ENCODE results near the gene MLLT3. TPM values are rescaled to one million over a fixed set of nuclear protein-coding genes. Genes with fewer than 3 reads are reported as not detected.

Gene MLLT3
- total RNA-seq, 4 donors from 2014 or later = 9.4 to 38.2 (median 30.2) TPM

DNA sequence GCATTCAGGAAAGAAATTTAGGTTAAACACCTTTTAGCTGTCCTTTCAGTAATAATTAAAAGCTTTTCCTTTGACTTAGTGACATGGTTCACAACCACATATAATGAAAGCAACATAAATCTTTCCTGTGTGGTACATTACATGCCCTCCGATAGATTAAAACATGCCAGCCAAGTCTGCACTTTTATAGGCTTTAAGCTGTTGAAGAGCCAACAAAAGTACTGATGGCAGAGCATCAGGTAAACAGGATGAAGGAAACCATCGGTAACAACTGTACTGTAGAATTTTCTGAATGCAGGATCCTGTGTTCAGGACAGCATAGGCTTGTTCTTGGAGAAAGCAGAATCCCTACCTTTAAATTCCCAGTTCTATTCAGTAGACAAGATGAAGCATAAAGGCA is 226.6 kb downstream of the MLLT3 start:
- in situ Hi-C loops (cut with MboI; ENCODE audit: low pct_ligation_motif_present in 1 of 4, low pct_unique_long_range_greater_than_20kb in 1 of 4, low sequenced_read_pairs in 3 of 4) (no loop called here), intact Hi-C loops (cut with DNase I; ENCODE audit: low total_unique reads) (no loop called here)
- no peaks in the 10 kb centered on the region for H3K9me3 ChIP-seq
- H3K27ac ChIP-seq = no peak overlapping the region
- H3K4me3 ChIP-seq = no peak overlapping the region
- H3K36me3 ChIP-seq = no peaks in the 10 kb centered on the region
- TF ChIP-seq POLR2A (IDR thresholded peaks at IDR 0.05) = no peak
- TF ChIP-seq EP300 (IDR thresholded peaks at IDR 0.05; ENCODE audit: low read depth) = no peak
- no peak for TF ChIP-seq POLR2AphosphoS5 (IDR thresholded peaks at IDR 0.05)
- TF ChIP-seq, protein P1, sequence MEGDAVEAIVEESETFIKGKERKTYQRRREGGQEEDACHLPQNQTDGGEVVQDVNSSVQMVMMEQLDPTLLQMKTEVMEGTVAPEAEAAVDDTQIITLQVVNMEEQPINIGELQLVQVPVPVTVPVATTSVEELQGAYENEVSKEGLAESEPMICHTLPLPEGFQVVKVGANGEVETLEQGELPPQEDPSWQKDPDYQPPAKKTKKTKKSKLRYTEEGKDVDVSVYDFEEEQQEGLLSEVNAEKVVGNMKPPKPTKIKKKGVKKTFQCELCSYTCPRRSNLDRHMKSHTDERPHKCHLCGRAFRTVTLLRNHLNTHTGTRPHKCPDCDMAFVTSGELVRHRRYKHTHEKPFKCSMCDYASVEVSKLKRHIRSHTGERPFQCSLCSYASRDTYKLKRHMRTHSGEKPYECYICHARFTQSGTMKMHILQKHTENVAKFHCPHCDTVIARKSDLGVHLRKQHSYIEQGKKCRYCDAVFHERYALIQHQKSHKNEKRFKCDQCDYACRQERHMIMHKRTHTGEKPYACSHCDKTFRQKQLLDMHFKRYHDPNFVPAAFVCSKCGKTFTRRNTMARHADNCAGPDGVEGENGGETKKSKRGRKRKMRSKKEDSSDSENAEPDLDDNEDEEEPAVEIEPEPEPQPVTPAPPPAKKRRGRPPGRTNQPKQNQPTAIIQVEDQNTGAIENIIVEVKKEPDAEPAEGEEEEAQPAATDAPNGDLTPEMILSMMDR (IDR thresholded peaks at IDR 0.05) = no peak
- no peak for DNase-seq
- H3K27me3 ChIP-seq = no peaks in the 10 kb centered on the region
- peaks cover 0 to 18% (median 2%) of the 10 kb centered on the region in 4 donors for H3K4me1 ChIP-seq
- 16 to 38% methylated on average over 2 of the region's 2 CpGs for WGBS, 2 donors (ENCODE audit: low coverage in 1 of 2)

DNA sequence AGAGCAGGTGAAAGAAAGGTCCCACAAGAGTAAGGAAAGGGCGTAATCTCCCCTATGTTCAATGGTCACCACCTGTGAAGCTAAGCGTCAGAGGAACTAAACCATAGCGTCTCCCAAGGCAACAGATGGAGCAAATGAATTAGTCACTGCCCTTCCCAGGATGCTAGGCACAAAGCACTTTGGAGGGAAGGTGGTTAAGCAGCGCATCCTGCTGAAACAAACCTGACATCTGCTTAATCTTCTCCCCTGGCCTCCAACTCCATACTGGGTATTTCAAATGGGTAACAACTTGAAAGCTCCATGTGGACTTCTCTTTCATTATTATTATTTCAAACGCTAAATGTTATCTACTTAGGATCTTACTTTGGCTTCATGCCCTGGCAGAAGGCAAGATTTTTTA is 227.3 kb downstream of the MLLT3 start:
- Histone ChIP-seq H3K27ac (no peak overlapping the region), H3K36me3 (no peaks in the 10 kb centered on the region), H3K4me1 (peaks cover 0 to 18% (median 2%) of the 10 kb centered on the region in 4 donors), H3K4me3 (no peak overlapping the region), H3K27me3 (no peaks in the 10 kb centered on the region), H3K9me3 (no peaks in the 10 kb centered on the region)
- no peak for DNase-seq
- TF ChIP-seq EP300 (IDR thresholded peaks at IDR 0.05; ENCODE audit: low read depth) (no peak), POLR2AphosphoS5 (IDR thresholded peaks at IDR 0.05) (no peak), POLR2A (IDR thresholded peaks at IDR 0.05) (no peak)
- TF ChIP-seq, protein P1 (IDR thresholded peaks at IDR 0.05) = no peak
- intact Hi-C loops (cut with DNase I; ENCODE audit: low total_unique reads) = no loop called here
- in situ Hi-C loops (cut with MboI; ENCODE audit: low pct_ligation_motif_present in 1 of 4, low pct_unique_long_range_greater_than_20kb in 1 of 4, low sequenced_read_pairs in 3 of 4) = no loop called here
- 76 to 90% methylated on average over 3 to 5 of the region's 5 CpGs for WGBS, 2 donors (ENCODE audit: low coverage in 1 of 2)

DNA sequence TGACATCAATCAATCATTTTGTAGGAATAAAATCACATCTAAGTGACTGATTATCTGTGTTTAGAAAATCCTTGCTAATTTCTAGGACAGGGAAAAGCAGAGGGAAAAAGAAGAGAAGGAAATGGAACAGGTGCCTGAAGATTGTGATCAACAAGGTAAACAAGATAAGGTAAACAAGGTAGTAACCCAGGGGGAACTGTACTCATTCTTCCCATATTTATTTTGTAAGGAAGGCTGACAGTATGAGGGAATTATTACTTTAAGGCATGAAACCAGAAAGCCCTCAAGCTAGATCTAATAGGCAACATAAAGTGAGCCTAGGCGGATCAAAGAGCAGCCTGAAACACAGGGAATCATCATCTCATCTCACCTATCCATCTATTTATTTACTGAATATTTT is 231.1 kb downstream of the MLLT3 start:
- 67 to 85% methylated on average over 1 of the region's 1 CpG for WGBS, 2 donors (ENCODE audit: low coverage in 1 of 2)
- H3K9me3 ChIP-seq = no peaks in the 10 kb centered on the region
- TF ChIP-seq EP300 (IDR thresholded peaks at IDR 0.05; ENCODE audit: low read depth) (no peak), POLR2AphosphoS5 (IDR thresholded peaks at IDR 0.05) (no peak), POLR2A (IDR thresholded peaks at IDR 0.05) (no peak)
- TF ChIP-seq, protein P1 (IDR thresholded peaks at IDR 0.05) = no peak
- H3K27ac ChIP-seq = no peak overlapping the region
- DNase-seq = no peak
- no peak overlapping the region for H3K4me3 ChIP-seq
- peaks cover 0 to 10% (median 2%) of the 10 kb centered on the region in 4 donors for H3K4me1 ChIP-seq
- no peaks in the 10 kb centered on the region for H3K36me3 ChIP-seq
- intact Hi-C loops (cut with DNase I; ENCODE audit: low total_unique reads) (no loop called here), in situ Hi-C loops (cut with MboI; ENCODE audit: low pct_ligation_motif_present in 1 of 4, low pct_unique_long_range_greater_than_20kb in 1 of 4, low sequenced_read_pairs in 3 of 4) (no loop called here)
- no peaks in the 10 kb centered on the region for H3K27me3 ChIP-seq

DNA sequence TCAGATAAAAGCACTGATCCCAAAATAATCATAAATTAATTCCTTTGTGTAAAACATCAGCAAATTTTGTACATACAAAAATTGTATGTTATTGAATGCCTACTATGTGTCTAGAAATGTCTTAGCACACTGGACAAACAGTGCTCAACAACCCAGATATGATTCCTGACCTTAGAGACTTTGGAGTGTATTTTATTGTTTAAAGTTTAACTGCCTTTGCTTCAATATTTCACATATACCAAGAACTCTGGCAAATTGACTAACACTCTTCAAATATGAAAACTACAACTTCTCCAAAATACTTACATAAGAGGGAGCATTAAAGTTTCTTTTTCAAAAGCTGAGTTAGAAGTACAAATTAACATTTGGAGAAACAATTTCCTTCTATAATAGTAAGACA is 231.9 kb downstream of the MLLT3 start:
- Histone ChIP-seq H3K36me3 (no peaks in the 10 kb centered on the region), H3K27ac (no peak overlapping the region), H3K4me1 (peaks cover 0 to 5% (median 0%) of the 10 kb centered on the region in 4 donors), H3K9me3 (no peaks in the 10 kb centered on the region), H3K27me3 (no peaks in the 10 kb centered on the region), H3K4me3 (no peak overlapping the region)
- in situ Hi-C loops (cut with MboI; ENCODE audit: low pct_ligation_motif_present in 1 of 4, low pct_unique_long_range_greater_than_20kb in 1 of 4, low sequenced_read_pairs in 3 of 4) = no loop called here
- intact Hi-C loops (cut with DNase I; ENCODE audit: low total_unique reads) = no loop called here
- TF ChIP-seq EP300 (IDR thresholded peaks at IDR 0.05; ENCODE audit: low read depth) (no peak), POLR2AphosphoS5 (IDR thresholded peaks at IDR 0.05) (no peak), POLR2A (IDR thresholded peaks at IDR 0.05) (no peak)
- TF ChIP-seq, protein P1 (IDR thresholded peaks at IDR 0.05) = no peak
- no peak for DNase-seq
